Epithelial cell of proximal tubule (primary cell): ENCODE results near the gene TMPRSS11E. TPM values are rescaled to one million over a fixed set of nuclear protein-coding genes. Genes with fewer than 3 reads are reported as not detected.
"Not testable (repeated sequence)": the region's sequence is repeated elsewhere in the genome, so short reads cannot be mapped to it uniquely, and the experiment has no call there.

Source experiments
- DNase-seq: peaks from one replicate; pipeline ENCODE4 v3.0.0-alpha.2; 2011; ENCODE audit warnings: low read depth
- H3K4me3 ChIP-seq: 2 replicates; pipeline ENCODE4 v1.5.1; 2011; ENCODE audit warnings: low read depth, mild to moderate bottlenecking, low read length
- total RNA-seq: library from RNA; depleted of rRNA; stranded (reverse); fragments of >200 nt; gene quantifications from 2 replicates; pipeline ENCODE4 v1.2.3, GENCODE V29; 2015
- TF ChIP-seq, protein P1 (sequence below): conservative IDR thresholded peaks from 2 replicates; pipeline ENCODE4 v1.5.1; 2012; ENCODE audit warnings: low read depth, mild to moderate bottlenecking, low read length

The TMPRSS11E gene, protein sequence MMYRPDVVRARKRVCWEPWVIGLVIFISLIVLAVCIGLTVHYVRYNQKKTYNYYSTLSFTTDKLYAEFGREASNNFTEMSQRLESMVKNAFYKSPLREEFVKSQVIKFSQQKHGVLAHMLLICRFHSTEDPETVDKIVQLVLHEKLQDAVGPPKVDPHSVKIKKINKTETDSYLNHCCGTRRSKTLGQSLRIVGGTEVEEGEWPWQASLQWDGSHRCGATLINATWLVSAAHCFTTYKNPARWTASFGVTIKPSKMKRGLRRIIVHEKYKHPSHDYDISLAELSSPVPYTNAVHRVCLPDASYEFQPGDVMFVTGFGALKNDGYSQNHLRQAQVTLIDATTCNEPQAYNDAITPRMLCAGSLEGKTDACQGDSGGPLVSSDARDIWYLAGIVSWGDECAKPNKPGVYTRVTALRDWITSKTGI
- total RNA-seq, result 0.17 and 1.1 TPM in 2 replicates

DNA sequence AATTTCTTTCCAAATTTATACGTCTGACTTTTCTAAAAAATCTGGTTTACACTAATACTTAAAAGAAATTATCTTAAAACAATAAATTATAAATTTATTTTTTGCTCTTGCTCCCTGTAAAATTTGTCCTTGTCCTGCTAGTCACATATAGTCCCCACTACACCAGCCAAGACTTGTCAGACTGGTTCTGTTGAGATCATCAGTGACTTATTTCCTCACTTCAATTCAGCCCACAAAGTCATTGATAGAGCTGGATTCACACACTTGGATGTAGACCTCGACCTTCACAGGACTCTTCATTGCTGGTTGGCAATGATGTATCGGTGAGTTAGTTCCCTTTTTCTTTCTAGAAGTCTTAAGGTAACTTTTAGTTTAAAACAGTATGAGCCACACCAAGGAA lies at the start of gene TMPRSS11E:
TMPRSS11E (plus strand) TSS at position 263 of the 400 bp plus-strand sequence; CDS start at position 313, 50 bp downstream.
- no peak for DNase-seq
- no peak within 1 kb of the TSS for H3K4me3 ChIP-seq
- TF ChIP-seq, protein P1, sequence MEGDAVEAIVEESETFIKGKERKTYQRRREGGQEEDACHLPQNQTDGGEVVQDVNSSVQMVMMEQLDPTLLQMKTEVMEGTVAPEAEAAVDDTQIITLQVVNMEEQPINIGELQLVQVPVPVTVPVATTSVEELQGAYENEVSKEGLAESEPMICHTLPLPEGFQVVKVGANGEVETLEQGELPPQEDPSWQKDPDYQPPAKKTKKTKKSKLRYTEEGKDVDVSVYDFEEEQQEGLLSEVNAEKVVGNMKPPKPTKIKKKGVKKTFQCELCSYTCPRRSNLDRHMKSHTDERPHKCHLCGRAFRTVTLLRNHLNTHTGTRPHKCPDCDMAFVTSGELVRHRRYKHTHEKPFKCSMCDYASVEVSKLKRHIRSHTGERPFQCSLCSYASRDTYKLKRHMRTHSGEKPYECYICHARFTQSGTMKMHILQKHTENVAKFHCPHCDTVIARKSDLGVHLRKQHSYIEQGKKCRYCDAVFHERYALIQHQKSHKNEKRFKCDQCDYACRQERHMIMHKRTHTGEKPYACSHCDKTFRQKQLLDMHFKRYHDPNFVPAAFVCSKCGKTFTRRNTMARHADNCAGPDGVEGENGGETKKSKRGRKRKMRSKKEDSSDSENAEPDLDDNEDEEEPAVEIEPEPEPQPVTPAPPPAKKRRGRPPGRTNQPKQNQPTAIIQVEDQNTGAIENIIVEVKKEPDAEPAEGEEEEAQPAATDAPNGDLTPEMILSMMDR, result no peak

DNA sequence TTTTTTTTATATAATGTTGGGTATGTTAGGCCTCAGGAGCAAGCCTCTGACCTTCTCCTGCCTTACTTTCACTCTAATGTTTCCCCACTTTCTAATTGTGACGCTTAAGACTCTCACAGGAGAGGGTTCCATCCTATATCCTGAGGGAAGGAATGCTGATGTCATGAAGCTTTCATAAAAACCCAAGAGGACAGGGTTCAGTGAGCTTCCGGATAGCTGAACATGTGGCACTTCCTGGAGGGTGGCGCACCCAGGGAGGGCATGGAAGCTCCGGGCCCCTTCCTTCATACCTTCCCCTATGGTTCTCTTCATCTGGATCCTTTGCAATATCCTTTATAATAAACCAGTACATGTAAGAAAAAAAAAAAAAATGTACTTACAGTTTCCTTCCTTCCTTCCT lies 48.0 kb upstream of the TMPRSS11E start:
- TF ChIP-seq, protein P1, result no peak
- H3K4me3 ChIP-seq, result no peak overlapping the region
- no peak for DNase-seq

DNA sequence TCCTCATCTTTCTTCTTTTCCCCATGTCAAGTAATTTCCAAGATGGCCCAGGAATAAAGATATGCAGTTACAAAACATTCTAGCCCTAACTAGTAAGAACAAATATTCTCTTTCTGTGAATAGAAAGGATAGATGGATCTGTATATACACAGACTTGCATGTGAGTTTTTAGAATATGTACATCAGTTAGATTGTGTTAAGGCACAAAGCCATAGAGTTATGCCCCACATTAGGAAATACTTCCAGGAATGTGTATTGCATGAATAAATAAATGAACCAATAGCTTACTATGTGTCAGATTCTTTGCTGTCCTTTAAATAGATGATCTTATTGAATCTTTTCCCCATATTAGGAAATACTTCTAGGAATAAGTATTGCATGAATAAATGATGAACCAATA lies 46.0 kb upstream of the TMPRSS11E start:
- TF ChIP-seq, protein P1, result no peak
- no peak for DNase-seq
- no peak overlapping the region for H3K4me3 ChIP-seq

DNA sequence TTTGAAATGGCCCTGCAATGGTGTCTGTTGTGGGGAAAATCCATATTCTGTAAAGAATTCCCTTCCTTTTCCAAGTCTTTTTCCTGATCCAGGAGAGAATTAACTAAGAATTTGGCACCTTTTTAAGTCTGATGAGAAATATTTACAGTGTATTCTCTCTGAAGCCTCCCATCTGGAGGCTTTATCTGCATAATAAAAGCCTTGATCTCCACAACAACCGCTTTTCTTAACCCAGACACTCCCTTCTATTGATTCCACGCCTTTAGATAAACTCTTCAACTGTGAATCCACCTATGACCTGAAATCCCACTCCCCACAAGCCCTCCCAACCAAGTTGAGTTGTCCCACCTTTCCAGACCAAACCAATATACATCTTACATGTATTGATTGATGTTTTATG lies 43.1 kb upstream of the TMPRSS11E start:
- TF ChIP-seq, protein P1, result no peak
- no peak overlapping the region for H3K4me3 ChIP-seq
- DNase-seq, result no peak

DNA sequence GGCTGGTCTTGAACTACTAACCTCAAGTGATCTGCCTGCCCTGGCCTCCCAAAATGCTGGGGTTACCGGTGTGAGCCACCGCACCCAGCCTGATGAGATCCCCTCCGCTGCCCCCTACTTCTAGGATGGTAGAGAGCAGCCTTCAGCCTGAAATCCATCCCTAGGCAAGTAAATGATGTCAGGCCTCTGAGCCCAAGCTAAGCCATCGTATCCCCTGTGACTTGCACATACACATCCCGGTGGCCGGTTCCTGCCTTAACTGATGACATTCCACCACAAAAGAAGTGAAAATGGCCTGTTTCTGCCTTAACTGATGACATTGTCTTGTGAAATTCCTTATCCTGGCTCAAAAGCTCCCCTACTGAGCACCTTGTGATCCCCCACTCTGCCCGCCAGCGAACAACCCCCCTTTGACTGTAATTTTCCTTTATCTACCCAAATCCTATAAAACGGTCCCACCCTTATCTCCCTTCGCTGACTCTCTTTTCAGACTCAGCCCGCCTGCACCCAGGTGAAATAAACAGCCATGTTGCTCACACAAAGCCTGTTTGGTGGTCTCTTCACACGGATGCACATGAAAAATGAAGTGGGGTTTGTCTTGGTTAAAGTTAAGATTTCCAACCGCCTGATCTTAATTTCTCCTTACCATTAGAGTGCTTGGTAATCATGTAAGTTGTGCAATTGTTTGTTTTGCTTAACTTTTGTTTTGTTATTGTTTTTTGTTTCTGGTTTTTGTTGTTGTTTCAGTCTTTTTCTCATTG lies 41.4 kb upstream of the TMPRSS11E start:
- not testable (repeated sequence) for H3K4me3 ChIP-seq, DNase-seq

DNA sequence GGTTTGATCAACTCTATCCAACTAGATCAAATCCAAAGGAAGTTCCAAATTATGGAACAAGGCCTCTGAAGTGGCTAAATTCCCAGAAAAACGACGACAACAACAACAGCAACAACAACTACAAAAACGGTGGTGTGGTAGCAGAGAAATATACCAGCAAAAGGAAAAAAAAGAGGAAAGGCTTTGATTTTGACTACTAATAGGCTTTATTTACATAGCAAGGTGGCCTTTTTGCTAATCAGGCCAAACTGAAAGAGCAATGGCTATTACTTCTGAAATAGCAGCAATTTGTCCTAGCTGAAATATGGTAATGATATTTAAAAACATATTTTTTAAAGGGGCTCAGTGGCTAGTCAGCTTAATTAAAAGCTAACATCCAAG lies 40.8 kb upstream of the TMPRSS11E start:
- H3K4me3 ChIP-seq, result no peak overlapping the region
- TF ChIP-seq, protein P1, result no peak
- DNase-seq, result no peak

DNA sequence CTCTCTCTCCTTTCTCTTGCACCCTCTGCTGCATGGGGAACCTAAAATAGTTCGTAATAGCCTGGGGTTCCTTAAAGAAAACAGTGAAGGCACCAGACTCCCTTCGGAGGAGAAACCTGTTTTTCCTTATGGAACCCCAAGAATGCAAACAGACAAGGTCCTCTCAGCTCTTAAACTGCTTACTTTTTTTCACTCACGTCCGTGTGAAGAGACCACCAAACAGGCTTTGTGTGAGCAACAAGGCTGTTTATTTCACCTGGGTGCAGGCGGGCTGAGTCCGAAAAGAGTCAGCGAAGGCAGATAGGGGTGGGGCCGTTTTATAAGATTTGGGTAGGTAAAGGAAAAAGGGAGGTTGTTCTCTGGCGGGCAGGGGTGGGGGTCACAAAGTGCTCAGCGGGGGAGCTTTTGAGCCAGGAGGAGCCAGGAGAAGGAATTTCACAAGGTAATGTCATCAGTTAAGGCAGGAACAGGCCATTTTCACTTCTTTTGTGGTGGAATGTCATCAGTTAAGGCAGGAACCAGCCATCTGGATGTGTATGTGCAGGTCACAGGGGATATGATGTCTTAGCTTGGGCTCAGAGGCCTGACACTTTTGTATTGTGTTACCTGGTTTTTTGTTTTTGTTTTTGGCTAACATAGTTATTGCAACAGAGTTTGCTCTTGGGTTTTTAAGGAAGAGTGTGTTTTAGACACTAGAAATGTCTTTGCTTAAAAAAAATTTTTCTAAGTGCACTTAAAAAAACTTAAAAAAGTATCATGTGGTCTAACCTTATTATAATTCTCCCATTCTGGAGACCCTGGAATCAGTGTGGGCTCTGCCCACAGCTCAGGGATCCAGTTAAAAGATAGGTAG lies 40.0 kb upstream of the TMPRSS11E start:
- not testable (repeated sequence) for DNase-seq

More for the DNA sequence above, 40.0 kb upstream of the TMPRSS11E start:
- not testable (repeated sequence) for H3K4me3 ChIP-seq
